Measurements from ENCODE around the gene CCDC33. TPM values are rescaled to one million over a fixed set of nuclear protein-coding genes. Genes with fewer than 3 reads are reported as not detected.

The CCDC33 gene
- total and polyA plus RNA-seq, 10 of the 15 experiments (the other 5 are each of a cell fraction or from before 2014, with no cell fraction given): 0.57 to 5.8 (median 4.3) TPM

DNA sequence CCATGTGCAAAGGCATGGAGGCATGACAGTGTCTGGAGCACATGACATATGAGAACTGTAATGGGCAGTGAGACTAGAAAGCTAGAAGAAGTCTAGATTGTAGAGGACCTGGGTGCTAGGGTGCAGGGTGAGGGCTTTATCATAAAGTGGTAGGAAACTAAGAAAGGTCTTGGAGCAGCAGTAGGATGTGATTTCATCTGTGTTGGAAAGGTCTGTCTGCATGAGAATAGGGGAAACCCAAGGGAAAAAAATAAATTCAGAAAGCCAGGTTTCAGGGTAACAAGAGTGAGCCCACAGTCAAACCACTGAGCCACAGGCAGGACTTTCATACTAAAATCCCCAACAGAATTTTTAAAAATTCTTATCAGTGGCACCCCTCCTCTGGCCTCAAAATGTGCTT, 54.5 kb downstream of the CCDC33 start:
- DNase-seq (ENCODE audit: low read depth, low spot score) (no peak), ATAC-seq (peak; percentile 51), FAIRE-seq (no peak)
- Histone ChIP-seq H2AFZ (ENCODE audit: control insufficient read depth, low read depth, low read length) (no peak overlapping the region), H3K9me3 (replicated peaks; ENCODE audit: control insufficient read depth, insufficient read depth, low read length) (no peaks in the 10 kb centered on the region), H3K4me3 (no peak overlapping the region), H3K4me1 (ENCODE audit: control insufficient read depth, insufficient read depth, low read length) (peaks cover 7% of the 10 kb centered on the region), H3K27me3 (replicated peaks in 1 of 2; ENCODE audit: control insufficient read depth in 2 of 2, insufficient read depth in 2 of 2, low read length in 1 of 2) (no peaks in the 10 kb centered on the region; a peak in 1 of 4 replicates), H4K20me1 (ENCODE audit: control insufficient read depth, insufficient read depth) (no peaks in the 10 kb centered on the region), H3K4me2 (ENCODE audit: control insufficient read depth, insufficient read depth) (no peak overlapping the region; the same call in 1 of the 2 replicates), H3K27ac (ENCODE audit: control insufficient read depth, insufficient read depth) (no peak overlapping the region; the same call in 1 of the 2 replicates), H3K79me2 (ENCODE audit: control insufficient read depth, insufficient read depth, low read length) (no peaks in the 10 kb centered on the region), H3K9ac (ENCODE audit: control insufficient read depth, insufficient read depth, low read length) (no peak overlapping the region), H3K36me3 (ENCODE audit: control insufficient read depth in 2 of 2, insufficient read depth in 2 of 2, low read length in 1 of 2) (no peaks in the 10 kb centered on the region)
- ChIA-PET CTCF (interaction anchor here (1.4 kb wide), 2 partner anchors 30 to 318 kb away, joined by 3 to 6 read pairs; no protein-coding TSS in a partner anchor), SMC1A (ENCODE audit: uncharacterized antibody, unreplicated experiment) (interaction anchor here (1.0 kb wide), 1 partner anchor 32 kb away, joined by 3 read pairs; no protein-coding TSS in a partner anchor), RAD21 (ENCODE audit: unreplicated experiment) (interaction anchor here (1.4 kb wide), 2 partner anchors 17 to 30 kb away, joined by 3 to 5 read pairs; no protein-coding TSS in a partner anchor), POLR2A (no interaction called here)
- in situ Hi-C loops (cut with MboI) (no loop called here), intact Hi-C loops (cut with micrococcal nuclease; ENCODE audit: unreplicated experiment) (no loop called here)
- TF ChIP-seq TAF1 (IDR thresholded peaks at IDR 0.05; ENCODE audit: borderline replicate concordance, low read depth, low read length) (no peak), ESRRA (IDR thresholded peaks at IDR 0.05; ENCODE audit: low read length) (no peak), TCF7 (IDR thresholded peaks at IDR 0.05; ENCODE audit: borderline replicate concordance) (no peak), BHLHE40 (IDR thresholded peaks at IDR 0.05; ENCODE audit: borderline replicate concordance in 1 of 2, low read depth in 2 of 2, low read length in 1 of 2) (no peak), ZBED1 (IDR thresholded peaks at IDR 0.05; ENCODE audit: borderline replicate concordance) (no peak), NFIC (IDR thresholded peaks at IDR 0.05; ENCODE audit: low read depth, low read length) (no peak)
- TF ChIP-seq, protein P1, sequence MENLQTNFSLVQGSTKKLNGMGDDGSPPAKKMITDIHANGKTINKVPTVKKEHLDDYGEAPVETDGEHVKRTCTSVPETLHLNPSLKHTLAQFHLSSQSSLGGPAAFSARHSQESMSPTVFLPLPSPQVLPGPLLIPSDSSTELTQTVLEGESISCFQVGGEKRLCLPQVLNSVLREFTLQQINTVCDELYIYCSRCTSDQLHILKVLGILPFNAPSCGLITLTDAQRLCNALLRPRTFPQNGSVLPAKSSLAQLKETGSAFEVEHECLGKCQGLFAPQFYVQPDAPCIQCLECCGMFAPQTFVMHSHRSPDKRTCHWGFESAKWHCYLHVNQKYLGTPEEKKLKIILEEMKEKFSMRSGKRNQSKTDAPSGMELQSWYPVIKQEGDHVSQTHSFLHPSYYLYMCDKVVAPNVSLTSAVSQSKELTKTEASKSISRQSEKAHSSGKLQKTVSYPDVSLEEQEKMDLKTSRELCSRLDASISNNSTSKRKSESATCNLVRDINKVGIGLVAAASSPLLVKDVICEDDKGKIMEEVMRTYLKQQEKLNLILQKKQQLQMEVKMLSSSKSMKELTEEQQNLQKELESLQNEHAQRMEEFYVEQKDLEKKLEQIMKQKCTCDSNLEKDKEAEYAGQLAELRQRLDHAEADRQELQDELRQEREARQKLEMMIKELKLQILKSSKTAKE (IDR thresholded peaks at IDR 0.05; ENCODE audit: low read depth, poor library complexity, severe bottlenecking): no peak
- no TSS peak for BruUV-seq (replicated peaks)

Measured in GM12878 (cell line).